Tibial nerve (tissue), 4 donors: ENCODE data around the gene USF1. TPM values are rescaled to one million over a fixed set of nuclear protein-coding genes. Genes with fewer than 3 reads are reported as not detected.

ENCODE experiments used
- DNase-seq, 2 donors: peaks; one replicate each; pipeline ENCODE4 v3.0.0-alpha.2; 2019; ENCODE audit warnings: low spot score in 2 of 2
- H3K27ac ChIP-seq, 4 donors: fragments of 200-600 bp; sonication (generic) in 3 of 4; one replicate each; pipeline ENCODE4 v1.5.1; 2017 to 2019; ENCODE audit warnings: mild to moderate bottlenecking in 1 of 4
- H3K27me3 ChIP-seq, 2 donors: fragments of 200-600 bp; sonication (generic) in 1 of 2; one replicate each; pipeline versions ENCODE4 v1.5.1 to v1.6.0; 2017 to 2019
- H3K36me3 ChIP-seq, 3 donors: fragments of 200-600 bp; sonication (generic); one replicate each; pipeline ENCODE4 v1.5.1; 2018 to 2019
- H3K4me1 ChIP-seq, 4 donors: fragments of 200-600 bp; sonication (generic) in 3 of 4; one replicate each; pipeline ENCODE4 v1.5.1; 2017 to 2019
- H3K4me3 ChIP-seq, 4 donors: fragments of 200-600 bp; sonication (generic) in 3 of 4; one replicate each; pipeline ENCODE4 v1.5.1; 2017 to 2019; ENCODE audit warnings: mild to moderate bottlenecking in 1 of 4, moderate library complexity in 1 of 4
- H3K9me3 ChIP-seq, 4 donors: fragments of 200-600 bp; sonication (generic) in 3 of 4; one replicate each; pipeline ENCODE4 v1.5.1; 2017 to 2019
- CTCF ChIP-seq, 5 experiments: fragments of 200-600 bp in 3 of 5; fragments of 450-650 bp in 2 of 5; sonication (generic) in 3 of 5; IDR thresholded peaks; one replicate each; pipeline ENCODE4 v1.5.1; 2016 to 2019; ENCODE audit warnings: antibody characterized with exemption in 5 of 5, mild to moderate bottlenecking in 3 of 5, moderate library complexity in 2 of 5
- EP300 ChIP-seq, 2 donors: sonication (generic); formaldehyde crosslinking; IDR thresholded peaks; one replicate each; pipeline ENCODE4 v1.6.1; 2017; ENCODE audit warnings: antibody characterized with exemption in 2 of 2, mild to moderate bottlenecking in 1 of 2
- POLR2A ChIP-seq, 2 donors: fragments of 450-650 bp; IDR thresholded peaks; one replicate each; pipeline ENCODE4 v1.6.1; 2017; ENCODE audit warnings: antibody characterized with exemption in 2 of 2, mild to moderate bottlenecking in 2 of 2, moderate library complexity in 2 of 2
- WGBS, 2 donors: methylation state at CpG; one replicate each; pipeline ENCODE4 v1.1.5; 2018; 5-methylcytosine and 5-hydroxymethylcytosine counted together
- total RNA-seq, 4 donors: library from RNA; depleted of rRNA; stranded (reverse); fragments of >200 nt; gene quantifications; one replicate each; pipeline ENCODE4 v1.1.0, GENCODE V29; 2016

The USF1 gene
- total RNA-seq, 4 donors from 2014 or later = 59.4 to 66.1 (median 62.9) TPM

- no peak for TF ChIP-seq POLR2A (IDR thresholded peaks at IDR 0.05)
- WGBS, 2 donors = 78 to 84% methylated on average over 3 to 5 of the region's 5 CpGs
- Histone ChIP-seq H3K4me1 (peaks cover 0 to 33% (median 13%) of the 10 kb centered on the region in 4 donors), H3K27ac (peak overlapping the region in 1 of 4 donors; percentile 73), H3K9me3 (no peaks in the 10 kb centered on the region), H3K4me3 (no peak overlapping the region), H3K27me3 (no peaks in the 10 kb centered on the region), H3K36me3 (peaks cover 9 to 41% (median 24%) of the 10 kb centered on the region in 3 donors)
- no peak for DNase-seq
Measured at GRCh38 chr1:161039546-161039945, 6.2 kb downstream of the USF1 start.

GRCh38 chr1:161039154-161039545 lies 6.6 kb downstream of the USF1 start:
- Histone ChIP-seq H3K27ac (peak overlapping the region in 1 of 4 donors; percentile 73), H3K4me3 (peak overlapping the region in 2 of 4 donors; percentile 58 to 66), H3K27me3 (no peaks in the 10 kb centered on the region), H3K4me1 (peaks cover 0 to 29% (median 9%) of the 10 kb centered on the region in 4 donors), H3K36me3 (peaks cover 9 to 41% (median 24%) of the 10 kb centered on the region in 3 donors), H3K9me3 (no peaks in the 10 kb centered on the region)
- TF ChIP-seq CTCF (IDR thresholded peaks at IDR 0.05) = no peak
- TF ChIP-seq EP300 (IDR thresholded peaks at IDR 0.05) = no peak
- TF ChIP-seq POLR2A (IDR thresholded peaks at IDR 0.05) = no peak
- WGBS, 2 donors = 13 to 20% methylated on average over 1 to 3 of the region's 3 CpGs
- DNase-seq = no peak

GRCh38 chr1:161038523-161039153 lies 7.1 kb downstream of the USF1 start, which contains the start of gene TSTD1:
TSTD1 (minus strand) TSS chr1:161038964; CDS start chr1:161038889, 75 bp downstream.
- H3K9me3 ChIP-seq = no peaks in the 10 kb centered on the region
- H3K4me3 ChIP-seq = peak within 1 kb of the TSS; percentile 27 to 66 (median 46)
- TF ChIP-seq POLR2A (IDR thresholded peaks at IDR 0.05) = no peak
- TF ChIP-seq EP300 (IDR thresholded peaks at IDR 0.05) = peak in 1 of 2 donors; percentile 27
- H3K36me3 ChIP-seq = peaks cover 9 to 41% (median 24%) of the 10 kb centered on the region in 3 donors
- H3K4me1 ChIP-seq = peaks cover 0 to 24% (median 4%) of the 10 kb centered on the region in 4 donors
- 34 to 49% methylated on average over 26 to 49 of the region's 54 CpGs for WGBS, 2 donors
- H3K27ac ChIP-seq = peak within 1 kb of the TSS in 2 of 4 donors; percentile 64 to 73
- no peak for DNase-seq
- H3K27me3 ChIP-seq = no peaks in the 10 kb centered on the region

GRCh38 chr1:161037661-161038522 lies 7.9 kb downstream of the USF1 start:
- Histone ChIP-seq H3K27ac (peak overlapping the region in 2 of 4 donors; percentile 64 to 73), H3K27me3 (no peaks in the 10 kb centered on the region), H3K4me1 (peaks cover 0 to 24% (median 5%) of the 10 kb centered on the region in 4 donors), H3K9me3 (no peaks in the 10 kb centered on the region), H3K4me3 (peak overlapping the region in 3 of 4 donors; percentile 35 to 66 (median 58)), H3K36me3 (peaks cover 9 to 38% (median 24%) of the 10 kb centered on the region in 3 donors)
- no peak for DNase-seq
- 58 to 64% methylated on average over 19 to 21 of the region's 21 CpGs for WGBS, 2 donors
- TF ChIP-seq EP300 (IDR thresholded peaks at IDR 0.05) (no peak), CTCF (IDR thresholded peaks at IDR 0.05) (no peak), POLR2A (IDR thresholded peaks at IDR 0.05) (no peak)

GRCh38 chr1:161033751-161034150 lies 12.0 kb downstream of the USF1 start:
- no peak for DNase-seq
- no peak for TF ChIP-seq POLR2A (IDR thresholded peaks at IDR 0.05)
- TF ChIP-seq CTCF (IDR thresholded peaks at IDR 0.05) = no peak
- TF ChIP-seq EP300 (IDR thresholded peaks at IDR 0.05) = no peak
- no peaks in the 10 kb centered on the region for H3K9me3 ChIP-seq
- H3K4me3 ChIP-seq = no peak overlapping the region
- WGBS, 2 donors = 93 to 98% methylated on average over 3 of the region's 3 CpGs
- H3K27me3 ChIP-seq = no peaks in the 10 kb centered on the region
- H3K27ac ChIP-seq = no peak overlapping the region
- peaks cover 0 to 17% (median 5%) of the 10 kb centered on the region in 4 donors for H3K4me1 ChIP-seq
- no peaks in the 10 kb centered on the region for H3K36me3 ChIP-seq
